K562 (cell line): Measurements from ENCODE around the gene CDCP2. TPM values are rescaled to one million over a fixed set of nuclear protein-coding genes. Genes with fewer than 3 reads are reported as not detected.

Experiments used
- CREM ChIP-seq: IDR thresholded peaks from 2 replicates; pipeline ENCODE4 v1.6.1; 2014; ENCODE audit warnings: antibody characterized with exemption, low read depth
- CXXC5 ChIP-seq: fragments of 250-450 bp; sonication (Bioruptor Pico); IDR thresholded peaks from 2 replicates; pipeline ENCODE4 v1.8.0; 2022; ENCODE audit warnings: inconsistent platforms, mild to moderate bottlenecking, moderate library complexity
- DIDO1 ChIP-seq: fragments of 450-650 bp; IDR thresholded peaks from 2 replicates; pipeline ENCODE4 v1.6.1; 2016; ENCODE audit warnings: low read depth, missing biosample characterization, missing genetic modification characterization
- GABPA ChIP-seq: fragments of 200-800 bp; sonication (Bioruptor generic); conservative IDR thresholded peaks from 2 replicates; pipeline ENCODE4 v1.6.1; 2016; ENCODE audit warnings: low read depth, missing genetic modification characterization, missing compliant biosample characterization
- PYGO2 ChIP-seq: fragments of 450-650 bp; IDR thresholded peaks from 2 replicates; pipeline ENCODE4 v1.6.1; 2016; ENCODE audit warnings: mild to moderate bottlenecking, missing genetic modification characterization, moderate library complexity, missing compliant biosample characterization
- SIX5 ChIP-seq, 2 experiments: IDR thresholded peaks; 2 replicates each; pipeline ENCODE4 v1.6.1; 2011; ENCODE audit warnings: low read length in 2 of 2, borderline replicate concordance in 1 of 2, low read depth in 1 of 2, mild to moderate bottlenecking in 1 of 2, moderate library complexity in 1 of 2; ENCODE audit not compliant: insufficient read depth in 1 of 2
- ZBTB11 ChIP-seq, 3 experiments: fragments of 200-800 bp in 1 of 3; fragments of 250-450 bp in 1 of 3; fragments of 450-650 bp in 1 of 3; sonication (Bioruptor Pico) in 1 of 3; sonication (Bioruptor generic) in 1 of 3; formaldehyde crosslinking in 1 of 3; IDR thresholded peaks; 2 replicates each; pipeline versions ENCODE4 v1.6.1 to v1.8.0; 2016 to 2022; ENCODE audit warnings: mild to moderate bottlenecking in 2 of 3, missing genetic modification characterization in 2 of 3, missing compliant biosample characterization in 1 of 3, moderate library complexity in 1 of 3
- ZNF280A ChIP-seq: fragments of 450-650 bp; IDR thresholded peaks from 2 replicates; pipeline ENCODE4 v1.6.1; 2018; ENCODE audit warnings: mild to moderate bottlenecking, low read depth; ENCODE audit not compliant: partially characterized antibody
- ZNF584 ChIP-seq: fragments of 200-800 bp; sonication (Bioruptor generic); IDR thresholded peaks from 2 replicates; pipeline ENCODE4 v1.6.1; 2016; ENCODE audit warnings: low read depth, mild to moderate bottlenecking, missing genetic modification characterization, missing compliant biosample characterization
- ZSCAN29 ChIP-seq: fragments of 450-650 bp; IDR thresholded peaks from 2 replicates; pipeline ENCODE4 v1.6.1; 2017
- polyA plus RNA-seq, 8 experiments: library from polyadenylated mRNA; depleted of rRNA in 4 of 8; stranded (reverse) in 5 of 8; unstranded in 3 of 8; fragments of >200 nt; fragmentation: Nextera tagmentation in 2 of 8; fragmentation: Illumina TruSeq in 1 of 8; extraction: Ambion mirVana in 2 of 8; extraction: Trizol in 1 of 8; gene quantifications; 2 replicates each; pipeline versions ENCODE4 v1.2.1 to v1.2.3, GENCODE V29; 2011 to 2014; ENCODE audit warnings: inconsistent platforms in 1 of 8, missing spikeins in 1 of 8
- total RNA-seq, 7 experiments: library from RNA; depleted of rRNA in 6 of 7; stranded (reverse); fragments of >200 nt in 6 of 7; fragmentation: Illumina TruSeq in 2 of 7; extraction: Trizol in 2 of 7; gene quantifications; 2 replicates each; pipeline versions ENCODE4 v1.2.1 to v1.2.3, GENCODE V29; 2011 to 2021; ENCODE audit warnings: low replicate concordance in 1 of 7
- TF ChIP-seq, protein P1 (sequence below): fragments of 450-650 bp; IDR thresholded peaks from 2 replicates; pipeline ENCODE4 v1.6.1; 2016; ENCODE audit warnings: missing biosample characterization, missing genetic modification characterization
- TF ChIP-seq, protein P2 (sequence below): fragments of 450-650 bp; IDR thresholded peaks from 2 replicates; pipeline ENCODE4 v1.6.1; 2018; ENCODE audit not compliant: partially characterized antibody
- TF ChIP-seq, protein P3 (sequence below), 3 experiments: fragments of 200-800 bp in 1 of 3; sonication (Bioruptor generic) in 1 of 3; sonication (generic) in 1 of 3; formaldehyde crosslinking in 1 of 3; IDR thresholded peaks; 2 replicates each; pipeline versions ENCODE4 v1.6.1 to v1.8.0; 2016 to 2022; ENCODE audit warnings: mild to moderate bottlenecking in 2 of 3, missing compliant biosample characterization in 2 of 3, missing genetic modification characterization in 2 of 3, missing genetic modification reagents in 1 of 3

Gene CDCP2
- total and polyA plus RNA-seq, 9 of the 15 experiments (the other 6 are each of a cell fraction or from before 2014, with no cell fraction given) = not detected

DNA sequence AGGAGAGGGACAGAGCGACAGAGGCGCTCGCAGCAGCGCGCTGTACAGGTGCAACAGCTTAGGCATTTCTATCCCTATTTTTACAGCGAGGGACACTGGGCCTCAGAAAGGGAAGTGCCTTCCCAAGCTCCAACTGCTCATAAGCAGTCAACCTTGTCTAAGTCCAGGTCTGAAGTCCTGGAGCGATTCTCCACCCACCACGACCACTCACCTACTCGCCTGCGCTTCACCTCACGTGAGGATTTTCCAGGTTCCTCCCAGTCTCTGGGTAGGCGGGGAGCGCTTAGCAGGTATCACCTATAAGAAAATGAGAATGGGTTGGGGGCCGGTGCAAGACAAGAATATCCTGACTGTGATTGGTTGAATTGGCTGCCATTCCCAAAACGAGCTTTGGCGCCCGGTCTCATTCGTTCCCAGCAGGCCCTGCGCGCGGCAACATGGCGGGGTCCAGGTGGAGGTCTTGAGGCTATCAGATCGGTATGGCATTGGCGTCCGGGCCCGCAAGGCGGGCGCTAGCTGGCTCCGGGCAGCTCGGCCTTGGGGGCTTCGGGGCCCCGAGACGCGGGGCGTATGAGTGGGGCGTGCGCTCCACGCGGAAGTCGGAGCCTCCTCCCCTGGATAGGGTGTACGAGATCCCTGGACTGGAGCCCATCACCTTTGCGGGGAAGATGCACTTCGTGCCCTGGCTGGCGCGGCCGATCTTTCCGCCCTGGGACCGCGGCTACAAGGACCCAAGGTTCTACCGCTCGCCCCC, 47.1 kb upstream of the CDCP2 start, which contains the start of the genes CYB5RL and MRPL37 (continued):
- TF ChIP-seq ZBTB11 (CRISPR knock-in tag; IDR thresholded peaks at IDR 0.05) (no peak), CREM (peak; percentile 82), SIX5 (IDR thresholded peaks at IDR 0.05; ENCODE audit: borderline replicate concordance in 1 of 2, insufficient read depth in 1 of 2, low read depth in 1 of 2, low read length in 2 of 2) (no peak), DIDO1 (peak; percentile 90), GABPA (0 out of 2 replicates have a peak, but pooled peaks have one; percentile 24), PYGO2 (no peak), ZSCAN29 (0 out of 2 replicates have a peak, but pooled peaks have one; percentile 47), CXXC5 (CRISPR knock-in tag) (peak; percentile 98), ZNF584 (CRISPR knock-in tag) (no peak), ZNF280A (no peak)
- TF ChIP-seq, protein P1, sequence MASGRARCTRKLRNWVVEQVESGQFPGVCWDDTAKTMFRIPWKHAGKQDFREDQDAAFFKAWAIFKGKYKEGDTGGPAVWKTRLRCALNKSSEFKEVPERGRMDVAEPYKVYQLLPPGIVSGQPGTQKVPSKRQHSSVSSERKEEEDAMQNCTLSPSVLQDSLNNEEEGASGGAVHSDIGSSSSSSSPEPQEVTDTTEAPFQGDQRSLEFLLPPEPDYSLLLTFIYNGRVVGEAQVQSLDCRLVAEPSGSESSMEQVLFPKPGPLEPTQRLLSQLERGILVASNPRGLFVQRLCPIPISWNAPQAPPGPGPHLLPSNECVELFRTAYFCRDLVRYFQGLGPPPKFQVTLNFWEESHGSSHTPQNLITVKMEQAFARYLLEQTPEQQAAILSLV (tag) = no peak
- TF ChIP-seq, protein P2, sequence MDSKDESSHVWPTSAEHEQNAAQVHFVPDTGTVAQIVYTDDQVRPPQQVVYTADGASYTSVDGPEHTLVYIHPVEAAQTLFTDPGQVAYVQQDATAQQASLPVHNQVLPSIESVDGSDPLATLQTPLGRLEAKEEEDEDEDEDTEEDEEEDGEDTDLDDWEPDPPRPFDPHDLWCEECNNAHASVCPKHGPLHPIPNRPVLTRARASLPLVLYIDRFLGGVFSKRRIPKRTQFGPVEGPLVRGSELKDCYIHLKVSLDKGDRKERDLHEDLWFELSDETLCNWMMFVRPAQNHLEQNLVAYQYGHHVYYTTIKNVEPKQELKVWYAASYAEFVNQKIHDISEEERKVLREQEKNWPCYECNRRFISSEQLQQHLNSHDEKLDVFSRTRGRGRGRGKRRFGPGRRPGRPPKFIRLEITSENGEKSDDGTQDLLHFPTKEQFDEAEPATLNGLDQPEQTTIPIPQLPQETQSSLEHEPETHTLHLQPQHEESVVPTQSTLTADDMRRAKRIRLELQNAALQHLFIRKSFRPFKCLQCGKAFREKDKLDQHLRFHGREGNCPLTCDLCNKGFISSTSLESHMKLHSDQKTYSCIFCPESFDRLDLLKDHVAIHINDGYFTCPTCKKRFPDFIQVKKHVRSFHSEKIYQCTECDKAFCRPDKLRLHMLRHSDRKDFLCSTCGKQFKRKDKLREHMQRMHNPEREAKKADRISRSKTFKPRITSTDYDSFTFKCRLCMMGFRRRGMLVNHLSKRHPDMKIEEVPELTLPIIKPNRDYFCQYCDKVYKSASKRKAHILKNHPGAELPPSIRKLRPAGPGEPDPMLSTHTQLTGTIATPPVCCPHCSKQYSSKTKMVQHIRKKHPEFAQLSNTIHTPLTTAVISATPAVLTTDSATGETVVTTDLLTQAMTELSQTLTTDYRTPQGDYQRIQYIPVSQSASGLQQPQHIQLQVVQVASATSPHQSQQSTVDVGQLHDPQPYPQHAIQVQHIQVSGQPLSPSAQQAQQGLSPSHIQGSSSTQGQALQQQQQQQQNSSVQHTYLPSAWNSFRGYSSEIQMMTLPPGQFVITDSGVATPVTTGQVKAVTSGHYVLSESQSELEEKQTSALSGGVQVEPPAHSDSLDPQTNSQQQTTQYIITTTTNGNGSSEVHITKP = no peak
- TF ChIP-seq, protein P3, sequence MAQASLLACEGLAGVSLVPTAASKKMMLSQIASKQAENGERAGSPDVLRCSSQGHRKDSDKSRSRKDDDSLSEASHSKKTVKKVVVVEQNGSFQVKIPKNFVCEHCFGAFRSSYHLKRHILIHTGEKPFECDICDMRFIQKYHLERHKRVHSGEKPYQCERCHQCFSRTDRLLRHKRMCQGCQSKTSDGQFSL (CRISPR knock-in tag; IDR thresholded peaks at IDR 0.05) = no peak
- TF ChIP-seq, protein P3 (tag; IDR thresholded peaks at IDR 0.05) = no peak
